ENCODE data around the gene ROGDI.

The ROGDI gene, protein sequence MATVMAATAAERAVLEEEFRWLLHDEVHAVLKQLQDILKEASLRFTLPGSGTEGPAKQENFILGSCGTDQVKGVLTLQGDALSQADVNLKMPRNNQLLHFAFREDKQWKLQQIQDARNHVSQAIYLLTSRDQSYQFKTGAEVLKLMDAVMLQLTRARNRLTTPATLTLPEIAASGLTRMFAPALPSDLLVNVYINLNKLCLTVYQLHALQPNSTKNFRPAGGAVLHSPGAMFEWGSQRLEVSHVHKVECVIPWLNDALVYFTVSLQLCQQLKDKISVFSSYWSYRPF

DNA sequence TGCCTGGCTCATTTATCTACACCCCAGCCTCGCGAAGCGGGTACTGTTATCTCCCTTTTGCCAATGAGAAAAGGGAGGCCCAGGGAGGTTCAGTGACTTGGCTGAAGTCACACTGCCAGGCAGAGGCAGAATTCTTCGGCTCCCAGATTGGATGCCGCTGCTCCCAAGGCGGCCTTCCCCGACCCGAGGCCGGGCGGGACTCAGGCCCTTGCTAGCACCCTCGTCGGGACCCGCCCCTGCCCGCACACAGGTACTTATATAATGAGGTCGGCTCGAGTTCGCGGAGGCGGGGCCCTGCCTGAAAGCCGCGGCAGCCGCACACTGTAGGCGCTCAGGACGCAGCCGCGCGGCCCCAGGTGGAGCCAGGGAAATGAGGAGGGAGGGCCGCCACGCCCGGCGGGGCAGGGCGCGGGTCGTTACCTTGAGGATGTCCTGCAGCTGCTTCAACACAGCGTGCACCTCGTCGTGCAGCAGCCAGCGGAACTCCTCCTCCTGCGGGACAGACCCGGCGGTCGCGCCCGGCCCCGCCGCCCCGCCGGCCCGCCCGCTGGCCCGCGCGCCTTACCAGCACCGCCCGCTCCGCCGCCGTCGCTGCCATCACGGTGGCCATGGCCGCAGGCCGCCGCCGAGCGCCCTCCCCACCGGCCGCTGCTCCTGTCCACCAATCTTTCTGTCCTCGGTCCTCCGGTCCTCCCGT is at the start of gene ROGDI:
Gene ROGDI (minus strand): TSS at position 672 of the 697 bp plus-strand sequence. CDS start 62 bp downstream, at position 610.
- DNase-seq (ENCODE audit: low spot score) = peak; percentile 52

DNA sequence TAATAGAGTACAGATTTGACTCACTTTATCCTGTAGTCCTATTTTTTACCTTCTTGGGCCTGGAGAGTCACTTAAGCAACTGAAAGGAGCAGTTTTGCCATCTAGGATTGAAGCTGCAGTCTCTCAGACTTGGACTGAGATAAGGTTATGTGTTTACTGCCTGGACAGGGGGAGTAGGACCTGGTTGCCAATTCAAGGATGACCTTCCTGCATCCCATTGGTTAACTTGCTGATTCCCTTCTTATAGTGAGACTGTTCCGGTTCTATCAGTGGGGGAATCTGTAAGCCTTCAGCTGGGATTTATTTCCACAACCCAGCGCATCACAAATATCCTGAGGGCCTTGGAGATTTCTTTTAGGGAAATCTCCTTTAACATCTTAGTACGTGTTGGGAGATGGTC is 47.8 kb upstream of the ROGDI start:
- DNase-seq (ENCODE audit: low spot score) = peak; percentile 12

DNA sequence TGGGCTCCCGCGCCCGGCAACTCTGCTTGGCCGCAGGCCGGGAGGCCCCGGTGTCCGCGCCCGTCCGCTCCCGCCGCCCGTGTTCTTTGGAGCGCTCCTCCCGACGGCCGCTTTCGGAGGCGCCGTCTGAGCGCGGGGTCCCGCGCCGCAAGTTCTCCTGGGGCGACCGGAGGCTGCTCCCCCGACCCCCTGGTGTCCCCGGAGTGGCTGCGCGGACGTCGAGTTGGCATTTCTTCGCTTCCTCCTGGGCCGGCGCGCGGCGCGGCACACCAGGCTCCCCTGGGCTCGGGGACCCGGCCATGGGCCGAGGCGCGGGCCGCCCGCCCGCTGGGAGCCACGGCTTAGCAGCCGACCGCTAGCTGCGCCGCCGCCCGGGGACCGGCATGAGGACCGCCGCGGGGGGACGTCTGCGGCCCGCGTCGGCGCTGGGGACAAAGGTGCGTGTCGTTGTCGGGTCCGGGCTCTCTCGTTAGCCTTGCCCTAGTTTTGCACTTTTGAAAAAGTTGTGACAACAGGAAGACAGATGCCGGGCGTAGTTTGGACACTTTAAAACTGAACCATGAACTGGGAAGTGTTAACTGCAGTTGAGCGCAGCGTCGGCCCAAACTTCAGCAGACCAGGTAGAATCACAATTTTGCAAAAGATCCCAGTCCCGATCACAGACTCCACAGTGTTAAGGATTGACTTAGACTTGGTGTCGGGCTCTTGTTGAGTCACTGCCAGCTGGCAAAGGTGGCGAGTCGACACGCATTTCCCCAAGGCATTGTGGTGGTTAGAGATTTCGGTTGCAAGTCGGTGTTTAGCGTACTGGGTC is 45.5 kb upstream of the ROGDI start:
- peak; percentile 49 for DNase-seq (ENCODE audit: low spot score)

DNA sequence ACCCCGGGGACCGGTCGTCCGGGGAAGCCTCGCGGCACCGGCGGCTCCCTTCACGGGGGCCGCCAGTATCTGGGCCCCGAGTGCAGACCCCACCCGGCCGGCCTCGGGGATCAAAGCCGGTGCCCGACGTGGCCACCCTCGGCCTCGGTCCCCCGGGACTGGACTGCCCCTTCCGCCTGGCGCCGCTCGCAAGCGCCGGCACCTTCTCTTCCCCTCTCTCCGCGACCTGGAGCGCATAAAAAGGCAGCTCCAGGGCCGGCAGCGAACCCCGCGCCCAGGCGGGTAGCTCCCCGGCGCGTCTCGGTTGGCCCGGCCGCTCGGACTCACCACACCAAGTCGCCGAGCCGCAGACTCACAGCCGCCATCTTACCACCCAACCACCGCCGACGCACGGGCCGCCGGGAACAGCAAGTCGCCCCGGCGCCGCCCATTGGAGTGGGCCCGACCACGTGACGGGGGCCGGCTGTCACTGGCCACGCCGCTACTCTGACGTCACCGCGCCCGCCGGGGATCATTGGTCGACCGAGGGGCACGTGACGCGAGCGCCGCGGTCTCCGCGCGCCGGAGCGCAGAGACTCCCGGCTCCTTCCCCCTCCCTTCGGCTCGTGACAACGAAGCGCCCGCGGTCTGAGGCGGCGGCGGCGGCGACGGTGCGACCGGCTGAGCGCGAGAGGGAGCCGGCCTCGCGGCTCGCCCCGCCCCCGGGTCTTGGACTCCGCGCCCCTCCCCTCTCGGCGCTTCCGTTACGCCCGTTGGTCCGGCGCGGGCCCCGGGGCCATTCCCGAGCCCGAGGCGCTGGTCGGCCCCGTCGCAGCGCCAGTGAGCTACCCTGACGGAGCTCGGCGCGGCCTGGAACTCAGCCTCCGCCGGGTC is 44.7 kb upstream of the ROGDI start, which contains the start of the genes GLYR1 and UBN1:
Gene GLYR1 (minus strand): TSS at position 388 of the 873 bp plus-strand sequence. CDS start 23 bp downstream, at position 365.
Gene UBN1 (plus strand): TSS at position 581 of the 873 bp plus-strand sequence. CDS start 5,437 bp downstream, outside the sequence.
- DNase-seq (ENCODE audit: low spot score) = peak; percentile 97

DNA sequence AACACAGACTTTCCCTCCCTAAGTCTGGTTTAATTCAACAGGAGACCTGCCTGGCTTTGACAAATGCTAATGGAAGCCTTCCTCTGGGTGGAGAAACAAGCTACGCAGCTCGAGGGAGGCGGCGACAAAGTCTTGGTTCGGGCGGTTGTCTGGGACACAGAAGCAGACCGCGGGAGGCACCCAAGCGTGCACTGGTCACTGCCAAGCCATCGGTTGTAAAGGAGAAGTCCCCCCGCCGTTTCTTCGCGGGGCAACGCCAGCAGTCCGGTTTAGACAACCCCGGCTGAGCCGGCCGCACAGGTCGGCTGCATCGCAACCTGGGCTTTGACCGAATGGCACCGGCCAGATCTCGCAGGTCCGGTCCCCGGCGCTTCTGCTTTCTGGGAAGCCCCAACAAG is 44.1 kb upstream of the ROGDI start:
- peak; percentile 70 for DNase-seq (ENCODE audit: low spot score)

DNA sequence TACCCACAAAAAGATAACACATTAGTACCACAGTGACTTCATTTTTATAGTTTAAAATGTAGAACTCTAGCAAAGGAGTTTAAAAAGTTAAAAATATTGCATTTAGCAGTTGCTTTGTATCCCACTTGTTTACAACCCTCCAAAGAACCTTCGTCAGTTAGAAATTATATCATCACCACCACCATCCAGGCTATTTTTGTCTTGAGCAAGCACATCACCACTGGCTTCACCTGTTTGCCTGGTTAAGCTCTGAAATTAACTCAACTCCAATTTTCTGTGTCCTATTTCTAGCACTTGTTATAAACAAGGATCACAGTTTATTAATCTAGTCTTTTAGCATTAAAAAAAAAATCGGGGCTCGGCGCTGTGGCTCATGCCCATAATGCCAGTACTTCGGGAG is 38.6 kb upstream of the ROGDI start:
- no peak for DNase-seq (ENCODE audit: low spot score)

DNA sequence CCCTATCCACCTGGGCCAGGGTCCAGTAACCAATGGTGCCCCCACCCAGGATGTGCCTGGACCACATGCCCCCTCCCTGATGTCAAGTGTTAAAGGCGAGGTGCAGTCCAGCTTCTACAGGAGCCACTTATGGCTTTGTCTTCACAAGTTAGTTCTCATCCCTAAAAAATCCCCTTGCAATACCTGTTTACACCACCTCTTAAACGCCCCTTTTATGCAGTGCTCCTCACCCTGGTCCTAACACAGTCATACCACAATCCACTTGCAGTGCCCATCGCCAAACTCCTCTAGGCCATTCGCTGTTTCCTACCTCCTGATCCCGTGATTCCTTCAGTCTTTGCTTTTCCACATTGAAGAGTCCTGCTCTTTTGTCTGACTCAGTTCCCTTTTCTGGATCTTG is 37.5 kb upstream of the ROGDI start:
- DNase-seq (ENCODE audit: low spot score) = no peak

DNA sequence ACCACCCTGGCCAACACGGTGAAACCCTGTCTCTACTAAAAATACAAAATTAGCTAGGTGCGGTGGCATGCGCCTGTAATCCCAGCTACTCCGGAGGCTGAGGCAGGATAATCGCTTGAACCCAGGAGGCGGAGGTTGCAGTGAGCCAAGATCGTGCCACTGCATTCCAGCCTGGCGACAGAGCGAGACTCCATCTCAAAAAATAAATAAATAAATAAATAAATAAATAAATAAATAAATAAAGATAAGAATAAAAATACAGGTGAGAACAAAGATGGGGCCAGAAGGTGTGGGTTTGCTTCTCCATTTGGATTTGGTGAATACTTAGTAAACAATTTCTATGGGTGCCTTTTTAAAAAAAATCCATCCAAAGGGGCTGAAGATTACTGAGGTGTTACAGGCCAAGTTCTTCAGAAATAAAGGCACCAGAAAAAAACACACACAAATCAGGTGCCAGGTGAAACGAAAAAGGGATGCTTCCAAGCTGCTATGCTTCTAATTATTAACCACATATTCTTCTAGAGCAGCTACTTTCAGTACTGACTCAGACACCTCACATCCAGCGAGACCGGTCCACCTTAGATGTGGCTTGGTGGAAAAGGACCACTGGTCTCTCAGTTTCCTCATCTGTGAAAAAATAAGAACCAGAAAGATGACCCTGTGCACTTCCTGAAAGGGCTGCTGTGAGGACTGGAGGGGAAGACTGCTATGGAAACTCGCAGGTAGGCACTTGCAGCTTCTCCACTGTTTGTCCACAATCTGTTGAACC is 35.5 kb upstream of the ROGDI start:
- DNase-seq (ENCODE audit: low spot score) = no peak

DNA sequence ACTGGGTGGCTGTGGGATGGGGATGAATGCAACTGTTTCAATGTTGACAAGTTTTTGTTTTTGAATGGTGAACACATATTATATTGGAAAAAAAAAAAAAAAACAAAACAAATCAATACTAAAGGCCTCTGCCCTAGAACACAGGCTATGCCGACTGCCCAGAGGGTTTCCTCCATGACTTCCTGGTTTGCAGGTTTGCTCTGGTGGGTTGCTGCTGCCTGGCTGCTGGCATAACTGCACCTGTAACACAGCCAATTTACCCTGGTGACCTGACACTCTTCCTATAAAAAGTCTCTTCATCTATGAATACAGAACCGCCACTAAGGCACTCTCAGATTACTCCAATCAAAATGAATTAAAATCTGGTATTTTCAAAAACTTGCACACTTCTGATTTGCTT is 34.3 kb upstream of the ROGDI start:
- no peak for DNase-seq (ENCODE audit: low spot score)

DNA sequence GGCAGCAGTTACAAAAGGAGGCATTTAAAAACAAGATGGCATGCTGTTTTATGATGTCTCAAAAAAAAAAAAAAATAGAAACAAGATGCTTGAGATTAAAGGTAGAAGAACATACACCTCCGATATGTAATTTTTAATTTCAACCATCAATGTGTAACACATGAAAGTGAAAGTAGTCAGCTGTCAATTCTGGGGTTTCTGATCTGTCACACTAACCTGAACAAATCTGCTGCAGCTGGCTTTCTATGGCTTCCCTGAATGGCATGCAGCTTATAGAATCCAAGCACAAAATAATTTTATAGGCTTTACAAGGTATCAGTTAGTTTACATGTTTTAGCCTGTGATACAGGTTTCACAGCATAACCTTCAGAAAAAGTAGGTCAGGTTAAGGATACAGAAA is 31.2 kb upstream of the ROGDI start:
- DNase-seq (ENCODE audit: low spot score) = no peak

DNA sequence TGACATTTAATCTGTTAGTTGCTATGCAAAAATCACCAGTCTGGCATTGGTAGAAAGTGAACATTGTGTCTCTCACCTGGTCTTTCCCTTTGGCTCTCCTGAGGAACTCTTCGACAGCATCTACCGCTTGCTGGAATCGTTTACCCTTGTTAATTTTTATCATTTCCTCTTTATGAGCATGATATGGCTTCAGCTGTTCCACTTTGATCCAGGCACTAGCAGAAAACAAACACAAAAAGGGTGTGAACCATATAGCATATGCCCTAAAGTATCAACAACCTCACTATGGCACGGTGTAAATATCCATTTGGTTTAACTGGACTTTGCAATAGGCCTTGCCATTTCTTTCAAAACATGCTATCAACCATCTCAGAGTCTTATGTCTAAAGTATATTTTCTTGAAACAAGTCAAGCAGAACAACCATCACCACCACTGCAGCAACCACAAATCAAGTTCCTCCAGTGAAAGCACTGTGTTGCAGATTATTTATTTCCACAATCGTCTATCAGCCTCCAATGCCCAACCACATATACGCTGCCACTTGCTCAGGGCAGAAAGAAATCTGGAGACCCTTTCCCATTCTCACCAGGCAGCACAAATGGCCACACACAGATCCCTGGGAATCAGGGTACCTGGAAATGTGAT is 30.4 kb upstream of the ROGDI start:
- DNase-seq (ENCODE audit: low spot score) = no peak

DNA sequence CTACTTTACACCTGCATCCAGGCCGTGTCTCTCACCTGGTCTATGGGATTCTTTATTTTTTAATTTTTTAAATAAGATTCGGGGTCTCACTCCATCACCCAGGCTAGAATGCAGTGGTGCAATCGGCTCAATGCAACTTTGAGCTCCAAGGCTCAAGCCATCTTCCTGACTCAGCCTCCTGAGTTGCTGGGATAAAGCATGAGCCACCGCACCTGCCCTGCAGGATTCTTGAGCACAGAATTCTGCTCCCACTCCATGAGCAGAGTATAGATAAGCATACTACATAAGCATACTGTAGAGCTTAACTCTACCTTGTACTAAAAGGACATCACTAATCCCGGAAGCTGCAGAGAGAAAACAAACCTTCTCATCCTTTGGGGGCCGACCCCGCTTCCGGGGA is 29.2 kb upstream of the ROGDI start:
- no peak for DNase-seq (ENCODE audit: low spot score)

DNA sequence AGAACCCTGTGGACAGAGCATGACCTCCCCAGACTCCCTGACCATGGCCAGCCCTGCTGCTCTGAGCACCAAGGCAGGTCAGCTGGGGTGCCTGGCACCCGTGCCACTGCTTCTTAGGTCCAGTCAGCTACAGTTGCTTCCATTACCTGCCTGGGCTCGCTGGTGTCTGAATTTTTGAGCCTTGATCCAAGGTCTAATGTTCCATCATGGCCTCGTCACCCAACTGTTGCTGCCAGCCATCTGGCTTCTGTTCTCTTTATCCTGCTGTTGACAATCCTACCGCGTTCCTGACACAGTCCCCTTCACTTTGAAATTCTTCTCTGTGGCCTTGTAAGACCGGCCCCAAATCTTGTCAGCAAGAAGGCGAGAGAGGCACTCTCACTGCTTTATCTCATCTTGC is 28.0 kb upstream of the ROGDI start:
- DNase-seq (ENCODE audit: low spot score) = no peak

DNA sequence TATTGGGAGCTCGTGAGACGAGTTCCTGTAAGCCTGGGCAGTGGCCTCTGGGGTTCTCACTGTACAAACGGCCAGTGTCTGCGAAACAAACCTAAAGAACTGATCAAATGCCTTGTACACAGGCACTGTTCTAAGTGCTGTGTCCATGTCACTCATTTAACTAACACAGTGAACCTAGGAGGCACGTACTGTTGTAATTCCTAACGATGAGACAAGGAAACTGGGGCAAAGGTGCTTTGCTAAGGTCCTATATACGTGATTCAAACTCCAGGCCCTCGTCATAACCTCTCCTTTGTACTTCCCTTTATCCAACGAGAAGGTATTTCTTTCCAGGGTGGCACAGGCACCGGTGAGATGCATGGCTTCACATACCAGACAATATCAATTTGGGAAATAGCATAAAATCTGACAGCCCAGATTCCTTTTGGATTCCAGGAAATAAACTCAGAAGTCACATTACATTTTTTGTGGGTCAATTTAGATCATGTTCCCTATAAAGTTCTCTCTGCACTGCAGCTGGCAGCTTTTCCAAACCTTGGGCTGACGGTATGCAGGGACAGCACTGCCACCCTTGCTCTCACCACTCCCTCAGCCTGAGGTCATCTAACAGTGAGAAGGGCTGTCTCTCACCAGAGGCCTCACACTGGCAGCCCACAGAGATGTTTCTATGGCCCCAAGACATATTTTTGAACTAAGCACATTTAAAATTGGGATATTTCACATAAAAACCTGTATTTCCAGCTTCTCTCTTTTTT is 26.3 kb upstream of the ROGDI start:
- DNase-seq (ENCODE audit: low spot score) = no peak

DNA sequence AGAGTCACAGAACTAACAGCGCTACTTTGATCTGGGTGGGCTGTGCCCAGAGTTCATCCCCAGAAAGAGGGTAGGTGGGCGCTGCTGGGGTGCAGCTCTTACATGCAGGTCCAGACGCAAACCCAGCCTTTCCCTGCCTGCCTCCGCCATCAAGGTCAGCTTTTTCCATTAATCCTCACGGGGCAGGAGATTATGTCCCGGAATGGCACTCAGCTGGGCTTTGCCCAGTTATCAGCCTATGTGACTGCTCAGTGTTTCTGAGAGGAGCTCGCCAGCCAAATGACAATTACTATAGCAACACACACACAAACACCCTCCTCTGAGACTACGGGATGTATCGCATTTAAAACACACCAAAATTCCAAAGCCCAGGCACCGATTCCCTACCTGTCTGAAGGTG is 24.5 kb upstream of the ROGDI start:
- DNase-seq (ENCODE audit: low spot score) = no peak

DNA sequence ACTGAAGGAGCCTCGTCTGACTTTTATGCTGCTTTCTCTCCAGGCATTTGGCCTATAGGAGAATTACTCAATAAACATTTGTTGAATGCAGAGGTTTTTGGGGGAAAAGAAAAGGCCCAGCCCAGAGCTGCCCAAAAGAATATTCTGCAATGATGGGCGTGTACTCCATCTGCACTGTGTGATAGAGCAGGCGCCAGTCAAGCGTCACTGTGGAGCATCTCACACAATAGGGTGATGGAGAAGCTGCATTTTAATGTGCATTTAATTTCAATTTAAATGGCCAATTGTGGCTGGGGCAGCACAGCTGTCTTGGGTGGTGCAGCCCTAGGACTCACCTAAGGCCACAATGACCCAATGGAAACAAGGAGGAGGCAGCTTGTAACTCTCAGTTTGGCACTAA is 24.1 kb upstream of the ROGDI start:
- DNase-seq (ENCODE audit: low spot score) = no peak

DNA sequence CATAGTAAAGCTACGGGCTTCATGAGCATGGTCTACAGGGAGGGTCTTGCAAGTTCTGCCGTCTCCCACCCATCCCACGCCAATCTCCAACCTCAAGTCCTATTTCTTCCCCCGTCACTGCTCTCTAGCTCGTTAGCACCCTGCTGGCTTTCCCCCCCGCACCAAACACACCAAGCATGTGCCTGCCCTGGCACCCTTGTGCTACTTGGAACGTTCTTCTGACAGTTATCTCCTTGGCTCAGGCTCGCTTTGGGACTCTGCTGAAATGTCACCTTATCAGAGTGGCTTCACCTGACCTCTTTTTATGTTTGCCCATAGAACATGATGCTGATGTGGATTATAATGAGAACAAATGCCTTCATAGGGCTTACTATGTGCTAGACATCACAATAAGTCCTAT is 22.8 kb upstream of the ROGDI start:
- no peak for DNase-seq (ENCODE audit: low spot score)

DNA sequence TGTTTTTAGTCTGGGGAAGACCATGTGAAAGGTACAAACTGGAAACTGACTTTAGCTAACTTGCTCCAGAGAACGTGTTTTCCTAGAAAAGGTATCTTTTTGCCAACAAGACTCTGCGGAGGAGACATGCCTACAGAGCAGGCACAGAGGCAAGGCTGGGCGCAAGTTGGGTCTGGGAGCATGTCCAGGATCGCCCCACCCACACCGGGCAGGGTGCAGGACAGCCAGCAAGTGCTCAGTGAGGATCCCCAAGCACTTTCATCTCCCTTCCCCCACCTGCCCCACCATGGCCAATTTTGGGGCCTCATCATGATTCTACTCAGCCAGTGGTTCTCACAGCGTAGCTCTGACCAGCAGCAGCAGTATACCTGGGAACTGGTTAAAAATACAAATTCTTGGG is 18.2 kb upstream of the ROGDI start:
- DNase-seq (ENCODE audit: low spot score) = no peak

DNA sequence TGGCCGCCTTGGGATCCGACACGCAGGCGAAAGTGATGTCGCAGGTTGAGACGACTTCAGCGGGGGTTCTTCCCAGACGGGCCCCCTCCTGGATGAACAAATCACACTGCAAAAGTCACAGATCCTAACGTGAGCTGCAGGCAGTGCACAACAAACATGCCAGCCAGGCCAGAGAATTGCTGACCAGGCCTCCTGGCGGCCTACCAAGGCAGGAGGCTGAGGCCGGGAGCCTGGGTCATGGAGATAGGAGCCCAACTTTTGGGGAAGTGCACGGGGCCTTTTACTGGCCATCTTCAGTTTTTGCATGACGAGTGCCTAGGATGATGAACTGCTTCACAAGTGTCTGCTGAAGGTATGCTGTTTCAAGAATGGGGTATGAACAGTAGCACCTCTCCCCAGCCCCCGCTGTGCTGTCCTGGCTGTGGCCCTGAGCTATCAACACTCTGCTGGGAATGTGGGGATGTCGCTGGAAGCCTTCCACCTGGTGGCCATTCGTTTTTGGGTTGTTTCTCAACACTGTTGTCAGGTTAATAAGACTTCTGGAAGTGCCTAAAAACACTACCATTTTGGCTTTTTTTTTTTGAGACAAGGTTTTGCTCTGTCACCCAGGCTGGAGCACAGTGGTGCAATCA is 12.2 kb upstream of the ROGDI start:
- DNase-seq (ENCODE audit: low spot score) = no peak
